Eye (tissue), 1 donor: Measurements from ENCODE around the gene SMYD3.
"Not testable (repeated sequence)": the region's sequence is repeated elsewhere in the genome, so short reads cannot be mapped to it uniquely, and the experiment has no call there.

Source experiments
- DNase-seq: peaks from one replicate; pipeline ENCODE4 v3.0.0-alpha.2; 2015

Gene SMYD3

GRCh38 chr1:246350745-246351144, 156.3 kb downstream of the SMYD3 start:
- DNase-seq, result no peak

GRCh38 chr1:246343937-246344336, 163.1 kb downstream of the SMYD3 start:
- DNase-seq, result no peak

- DNase-seq, result no peak
Measured at GRCh38 chr1:246343251-246343650, 163.8 kb downstream of the SMYD3 start.

GRCh38 chr1:246338546-246338945, 168.5 kb downstream of the SMYD3 start:
- no peak for DNase-seq

GRCh38 chr1:246338098-246338497, 169.0 kb downstream of the SMYD3 start:
- DNase-seq, result no peak

- no peak for DNase-seq
Measured at GRCh38 chr1:246335151-246335550, 171.9 kb downstream of the SMYD3 start.

GRCh38 chr1:246333855-246334254, 173.2 kb downstream of the SMYD3 start:
- DNase-seq, result no peak

GRCh38 chr1:246332078-246332477, 175.0 kb downstream of the SMYD3 start:
- DNase-seq, result no peak

- DNase-seq, result no peak
Measured at GRCh38 chr1:246329900-246330299, 177.2 kb downstream of the SMYD3 start.

GRCh38 chr1:246329292-246329691, 177.8 kb downstream of the SMYD3 start:
- not testable (repeated sequence) for DNase-seq

GRCh38 chr1:246324711-246325110, 182.4 kb downstream of the SMYD3 start:
- no peak for DNase-seq

- DNase-seq, result not testable (repeated sequence)
Measured at GRCh38 chr1:246324033-246324432, 183.0 kb downstream of the SMYD3 start.

GRCh38 chr1:246320286-246320685, 186.8 kb downstream of the SMYD3 start:
- DNase-seq, result no peak

- DNase-seq, result peak; percentile 66
Measured at GRCh38 chr1:246319083-246319714, 187.9 kb downstream of the SMYD3 start.

GRCh38 chr1:246318622-246319021, 188.5 kb downstream of the SMYD3 start:
- DNase-seq, result no peak

- no peak for DNase-seq
Measured at GRCh38 chr1:246318036-246318359, 189.1 kb downstream of the SMYD3 start.

- DNase-seq, result no peak
Measured at GRCh38 chr1:246317332-246318035, 189.6 kb downstream of the SMYD3 start.

GRCh38 chr1:246311461-246311860, 195.6 kb downstream of the SMYD3 start:
- no peak for DNase-seq

GRCh38 chr1:246309247-246309884, 197.7 kb downstream of the SMYD3 start:
- DNase-seq, result no peak

GRCh38 chr1:246308533-246309075, 198.5 kb downstream of the SMYD3 start:
- peak; percentile 56 for DNase-seq

- no peak for DNase-seq
Measured at GRCh38 chr1:246306415-246307037, 200.6 kb downstream of the SMYD3 start.

GRCh38 chr1:246304484-246305259, 202.4 kb downstream of the SMYD3 start:
- no peak for DNase-seq
